NCI-H748 treated with DMSO at 0.1 percent for 48 hours (cell line): ENCODE data around the gene TTYH2.
"Not testable (repeated sequence)": the region's sequence is repeated elsewhere in the genome, so short reads cannot be mapped to it uniquely, and the experiment has no call there.

Experiments used
- DNase-seq: peaks from one replicate; lab custom pipeline; 2025; lab: John Stamatoyannopoulos, UW

TTYH2 gene

GRCh38 chr17:74239172-74239571 is 25.8 kb downstream of the TTYH2 start:
- DNase-seq: no peak

GRCh38 chr17:74240618-74241205 is 27.3 kb downstream of the TTYH2 start:
- DNase-seq: no peak

- no peak for DNase-seq
Measured at GRCh38 chr17:74241431-74241830, 28.1 kb downstream of the TTYH2 start.

GRCh38 chr17:74241847-74242246 is 28.5 kb downstream of the TTYH2 start:
- no peak for DNase-seq

GRCh38 chr17:74243013-74243755 is 29.8 kb downstream of the TTYH2 start:
- DNase-seq: no peak

GRCh38 chr17:74244128-74244527 is 30.8 kb downstream of the TTYH2 start:
- DNase-seq: no peak

GRCh38 chr17:74244548-74244947 is 31.2 kb downstream of the TTYH2 start:
- no peak for DNase-seq

- DNase-seq: no peak
Measured at GRCh38 chr17:74245145-74245831, 31.9 kb downstream of the TTYH2 start.

- DNase-seq: no peak
Measured at GRCh38 chr17:74245871-74246270, 32.5 kb downstream of the TTYH2 start.

- no peak for DNase-seq
Measured at GRCh38 chr17:74249590-74250270, 36.4 kb downstream of the TTYH2 start.

GRCh38 chr17:74250324-74250995 is 37.1 kb downstream of the TTYH2 start:
- no peak for DNase-seq

GRCh38 chr17:74251051-74251450 is 37.7 kb downstream of the TTYH2 start:
- DNase-seq: no peak

- DNase-seq: no peak
Measured at GRCh38 chr17:74251569-74251968, 38.2 kb downstream of the TTYH2 start.

GRCh38 chr17:74252211-74252610 is 38.8 kb downstream of the TTYH2 start:
- no peak for DNase-seq

GRCh38 chr17:74253036-74253435 is 39.7 kb downstream of the TTYH2 start:
- DNase-seq: no peak

- no peak for DNase-seq
Measured at GRCh38 chr17:74257311-74257710, 43.9 kb downstream of the TTYH2 start.

GRCh38 chr17:74259667-74260524 is 46.5 kb downstream of the TTYH2 start:
- DNase-seq: no peak

GRCh38 chr17:74260525-74260850 is 47.1 kb downstream of the TTYH2 start:
- no peak for DNase-seq

GRCh38 chr17:74262601-74263000 is 49.2 kb downstream of the TTYH2 start:
- no peak for DNase-seq

- not testable (repeated sequence) for DNase-seq
Measured at GRCh38 chr17:74267054-74267453, 53.7 kb downstream of the TTYH2 start.

- no peak for DNase-seq
Measured at GRCh38 chr17:74267579-74267978, 54.2 kb downstream of the TTYH2 start.
